GM19099 (cell line): ENCODE data around the gene IDS.

Source experiments
- POLR2A ChIP-seq: IDR thresholded peaks from 3 replicates; pipeline ENCODE4 v1.6.1; 2011; ENCODE audit warnings: low read depth; ENCODE audit not compliant: insufficient read length; ENCODE audit errors: extremely low read depth

The IDS gene

GRCh38 chrX:149494844-149495565 is 10.1 kb downstream of the IDS start:
- TF ChIP-seq POLR2A = no peak

- TF ChIP-seq POLR2A = no peak
Measured at GRCh38 chrX:149493567-149494562, 11.2 kb downstream of the IDS start.

GRCh38 chrX:149491812-149492211 is 13.3 kb downstream of the IDS start:
- TF ChIP-seq POLR2A = no peak

- no peak for TF ChIP-seq POLR2A
Measured at GRCh38 chrX:149490100-149490499, 15.0 kb downstream of the IDS start.

- no peak for TF ChIP-seq POLR2A
Measured at GRCh38 chrX:149487292-149487691, 17.8 kb downstream of the IDS start.

- no peak for TF ChIP-seq POLR2A
Measured at GRCh38 chrX:149476513-149476912, 28.6 kb downstream of the IDS start.

- no peak for TF ChIP-seq POLR2A
Measured at GRCh38 chrX:149473966-149474365, 31.1 kb downstream of the IDS start.

GRCh38 chrX:149473092-149473491 is 32.0 kb downstream of the IDS start:
- TF ChIP-seq POLR2A = no peak

- no peak for TF ChIP-seq POLR2A
Measured at GRCh38 chrX:149472625-149473024, 32.5 kb downstream of the IDS start.

GRCh38 chrX:149471397-149471796 is 33.7 kb downstream of the IDS start:
- no peak for TF ChIP-seq POLR2A

GRCh38 chrX:149470955-149471354 is 34.2 kb downstream of the IDS start:
- TF ChIP-seq POLR2A = no peak

GRCh38 chrX:149469406-149469805 is 35.7 kb downstream of the IDS start:
- TF ChIP-seq POLR2A = no peak

- no peak for TF ChIP-seq POLR2A
Measured at GRCh38 chrX:149467920-149468319, 37.2 kb downstream of the IDS start.

GRCh38 chrX:149467461-149467860 is 37.6 kb downstream of the IDS start:
- no peak for TF ChIP-seq POLR2A

- TF ChIP-seq POLR2A = no peak
Measured at GRCh38 chrX:149462849-149463248, 42.3 kb downstream of the IDS start.

- no peak for TF ChIP-seq POLR2A
Measured at GRCh38 chrX:149461746-149462145, 43.4 kb downstream of the IDS start.
